Peyer's patch (tissue), 4 donors: ENCODE measurements around the gene YTHDC2. TPM values are rescaled to one million over a fixed set of nuclear protein-coding genes. Genes with fewer than 3 reads are reported as not detected.
"Not testable (repeated sequence)": the region's sequence is repeated elsewhere in the genome, so short reads cannot be mapped to it uniquely, and the experiment has no call there.

Experiments
- DNase-seq, 3 donors: peaks; one replicate each; pipeline ENCODE4 v3.0.0-alpha.2; 2017 to 2019
- H3K27ac ChIP-seq, 4 donors: fragments of 200-600 bp; sonication (generic); one replicate each; pipeline ENCODE4 v1.5.1; 2016 to 2019
- H3K27me3 ChIP-seq, 2 donors: fragments of 200-600 bp; sonication (generic); one replicate each; pipeline ENCODE4 v1.5.1; 2019
- H3K36me3 ChIP-seq, 3 donors: fragments of 200-600 bp; sonication (generic); one replicate each; pipeline ENCODE4 v1.5.1; 2016 to 2019
- H3K4me1 ChIP-seq, 4 donors: fragments of 200-600 bp; sonication (generic); one replicate each; pipeline ENCODE4 v1.5.1; 2016 to 2019
- H3K4me3 ChIP-seq, 4 donors: fragments of 200-600 bp; sonication (generic); 1 replicate in 3 of 4; 2 replicates in 1 of 4; pipeline ENCODE4 v1.5.1; 2016 to 2019; ENCODE audit warnings: mild to moderate bottlenecking in 1 of 4
- H3K9me3 ChIP-seq, 4 donors: fragments of 200-600 bp; sonication (generic); one replicate each; pipeline ENCODE4 v1.5.1; 2016 to 2019; ENCODE audit warnings: mild to moderate bottlenecking in 1 of 4
- CTCF ChIP-seq, 6 experiments: fragments of 450-650 bp in 4 of 6; fragments of 200-600 bp in 2 of 6; sonication (generic) in 1 of 6; IDR thresholded peaks; one replicate each; pipeline ENCODE4 v1.5.1; 2017 to 2019; ENCODE audit warnings: antibody characterized with exemption in 6 of 6, mild to moderate bottlenecking in 3 of 6, moderate library complexity in 1 of 6
- POLR2A ChIP-seq, 2 donors: fragments of 450-650 bp; IDR thresholded peaks; one replicate each; pipeline ENCODE4 v1.5.1; 2017; ENCODE audit warnings: antibody characterized with exemption in 2 of 2, mild to moderate bottlenecking in 2 of 2, moderate library complexity in 2 of 2
- total RNA-seq, 4 donors: library from RNA; depleted of rRNA; stranded (reverse); fragments of >200 nt; gene quantifications; one replicate each; pipeline ENCODE4 v1.1.0, GENCODE V29; 2016

YTHDC2 gene
- total RNA-seq, 4 donors from 2014 or later = 27.4 to 39.1 (median 30.9) TPM

GRCh38 chr5:113600255-113600905 lies 86.9 kb downstream of the YTHDC2 start:
- no peak for DNase-seq
- no peaks in the 10 kb centered on the region for H3K4me1 ChIP-seq
- H3K27ac ChIP-seq = no peak overlapping the region
- TF ChIP-seq CTCF (IDR thresholded peaks at IDR 0.05) (no peak), POLR2A (IDR thresholded peaks at IDR 0.05) (no peak)
- H3K9me3 ChIP-seq = no peaks in the 10 kb centered on the region
- no peaks in the 10 kb centered on the region for H3K36me3 ChIP-seq
- no peak overlapping the region for H3K4me3 ChIP-seq
- no peaks in the 10 kb centered on the region for H3K27me3 ChIP-seq

GRCh38 chr5:113601423-113601822 lies 87.9 kb downstream of the YTHDC2 start:
- H3K9me3 ChIP-seq = no peaks in the 10 kb centered on the region
- no peaks in the 10 kb centered on the region for H3K4me1 ChIP-seq
- no peak for TF ChIP-seq CTCF (IDR thresholded peaks at IDR 0.05)
- no peak for TF ChIP-seq POLR2A (IDR thresholded peaks at IDR 0.05)
- H3K27ac ChIP-seq = no peak overlapping the region
- no peaks in the 10 kb centered on the region for H3K36me3 ChIP-seq
- H3K4me3 ChIP-seq = no peak overlapping the region
- DNase-seq = no peak
- no peaks in the 10 kb centered on the region for H3K27me3 ChIP-seq

- not testable (repeated sequence) for DNase-seq, H3K36me3 ChIP-seq, H3K4me3 ChIP-seq, H3K4me1 ChIP-seq, H3K9me3 ChIP-seq, H3K27me3 ChIP-seq, H3K27ac ChIP-seq
Measured at GRCh38 chr5:113603246-113603645, 89.8 kb downstream of the YTHDC2 start.

- H3K36me3 ChIP-seq = no peaks in the 10 kb centered on the region
- no peak overlapping the region for H3K4me3 ChIP-seq
- TF ChIP-seq CTCF (IDR thresholded peaks at IDR 0.05) = peak; percentile 6 to 68 (median 63)
- TF ChIP-seq POLR2A (IDR thresholded peaks at IDR 0.05) = no peak
- H3K4me1 ChIP-seq = no peaks in the 10 kb centered on the region
- H3K9me3 ChIP-seq = no peaks in the 10 kb centered on the region
- DNase-seq = peak in 1 of 3 donors; percentile 50
- H3K27me3 ChIP-seq = no peaks in the 10 kb centered on the region
- H3K27ac ChIP-seq = no peak overlapping the region
Measured at GRCh38 chr5:113606298-113607134, 93.0 kb downstream of the YTHDC2 start.

- no peaks in the 10 kb centered on the region for H3K27me3 ChIP-seq
- H3K4me3 ChIP-seq = no peak overlapping the region
- no peaks in the 10 kb centered on the region for H3K36me3 ChIP-seq
- no peak overlapping the region for H3K27ac ChIP-seq
- no peaks in the 10 kb centered on the region for H3K4me1 ChIP-seq
- TF ChIP-seq POLR2A (IDR thresholded peaks at IDR 0.05) (no peak), CTCF (IDR thresholded peaks at IDR 0.05) (no peak)
- no peaks in the 10 kb centered on the region for H3K9me3 ChIP-seq
- no peak for DNase-seq
Measured at GRCh38 chr5:113607361-113607760, 93.9 kb downstream of the YTHDC2 start.

- no peaks in the 10 kb centered on the region for H3K27me3 ChIP-seq
- no peaks in the 10 kb centered on the region for H3K36me3 ChIP-seq
- no peaks in the 10 kb centered on the region for H3K4me1 ChIP-seq
- DNase-seq = no peak
- no peak for TF ChIP-seq CTCF (IDR thresholded peaks at IDR 0.05)
- no peak for TF ChIP-seq POLR2A (IDR thresholded peaks at IDR 0.05)
- no peak overlapping the region for H3K4me3 ChIP-seq
- H3K27ac ChIP-seq = no peak overlapping the region
- no peaks in the 10 kb centered on the region for H3K9me3 ChIP-seq
Measured at GRCh38 chr5:113608113-113608596, 94.7 kb downstream of the YTHDC2 start.
